ENCODE results near the gene RXRA.

Gene RXRA

GRCh38 chr9:134283111-134283515 is 43.1 kb upstream of the RXRA start:
- TF ChIP-seq SIN3A (IDR thresholded peaks at IDR 0.05; ENCODE audit: borderline replicate concordance, insufficient read depth, low read length): no peak
- no peak for TF ChIP-seq POLR2AphosphoS5 (IDR thresholded peaks at IDR 0.05; ENCODE audit: low read depth, low read length)
- TF ChIP-seq FOXP2 (optimal IDR thresholded peaks at IDR 0.05; ENCODE audit: borderline replicate concordance, extremely low read depth, extremely low read length, insufficient read depth): no peak
- TF ChIP-seq REST (IDR thresholded peaks at IDR 0.05; ENCODE audit: insufficient read depth in 1 of 2, low read depth in 2 of 2, low read length in 2 of 2): no peak
- TF ChIP-seq TAF1 (IDR thresholded peaks at IDR 0.05; ENCODE audit: borderline replicate concordance, insufficient read depth, low read length): no peak

DNA sequence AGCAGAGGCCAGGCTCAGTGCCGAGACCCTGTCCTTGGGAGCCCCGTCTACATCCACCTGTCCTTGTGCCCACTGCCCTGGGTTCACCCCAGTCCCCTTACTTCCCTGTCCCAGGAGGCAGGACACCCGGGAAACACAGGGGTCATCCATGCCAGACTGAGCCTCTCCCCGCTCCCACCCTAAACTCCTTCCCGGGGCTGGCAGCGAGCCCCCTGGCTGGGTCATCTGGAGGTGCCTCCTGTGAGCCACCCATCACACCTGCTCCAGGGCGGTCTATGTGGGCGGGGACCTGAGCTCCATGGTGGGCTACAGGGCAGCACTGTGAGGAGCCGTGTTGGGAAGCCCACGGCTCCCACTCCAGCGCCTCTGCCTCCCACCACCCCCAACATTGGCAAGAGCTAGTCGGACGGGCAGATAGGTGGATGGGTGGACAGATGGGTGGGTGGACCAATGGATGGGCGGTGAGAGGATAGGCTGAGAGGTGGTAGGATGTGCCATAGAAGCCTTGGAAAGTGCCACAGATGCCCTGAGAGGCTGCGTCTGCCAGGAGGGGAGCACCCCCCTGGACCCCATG is 42.5 kb upstream of the RXRA start:
- no peak for TF ChIP-seq FOXP2 (optimal IDR thresholded peaks at IDR 0.05; ENCODE audit: borderline replicate concordance, extremely low read depth, extremely low read length, insufficient read depth)
- no peak for TF ChIP-seq SIN3A (IDR thresholded peaks at IDR 0.05; ENCODE audit: borderline replicate concordance, insufficient read depth, low read length)
- TF ChIP-seq POLR2AphosphoS5 (IDR thresholded peaks at IDR 0.05; ENCODE audit: low read depth, low read length): no peak
- TF ChIP-seq REST (IDR thresholded peaks at IDR 0.05; ENCODE audit: insufficient read depth in 1 of 2, low read depth in 2 of 2, low read length in 2 of 2): no peak
- TF ChIP-seq TAF1 (IDR thresholded peaks at IDR 0.05; ENCODE audit: borderline replicate concordance, insufficient read depth, low read length): no peak

GRCh38 chr9:134284273-134284672 is 42.0 kb upstream of the RXRA start:
- TF ChIP-seq POLR2AphosphoS5 (IDR thresholded peaks at IDR 0.05; ENCODE audit: low read depth, low read length) (no peak), TAF1 (IDR thresholded peaks at IDR 0.05; ENCODE audit: borderline replicate concordance, insufficient read depth, low read length) (no peak), FOXP2 (optimal IDR thresholded peaks at IDR 0.05; ENCODE audit: borderline replicate concordance, extremely low read depth, extremely low read length, insufficient read depth) (no peak), REST (IDR thresholded peaks at IDR 0.05; ENCODE audit: insufficient read depth in 1 of 2, low read depth in 2 of 2, low read length in 2 of 2) (no peak), SIN3A (IDR thresholded peaks at IDR 0.05; ENCODE audit: borderline replicate concordance, insufficient read depth, low read length) (no peak)

GRCh38 chr9:134284741-134285140 is 41.5 kb upstream of the RXRA start:
- TF ChIP-seq POLR2AphosphoS5 (IDR thresholded peaks at IDR 0.05; ENCODE audit: low read depth, low read length): no peak
- no peak for TF ChIP-seq SIN3A (IDR thresholded peaks at IDR 0.05; ENCODE audit: borderline replicate concordance, insufficient read depth, low read length)
- no peak for TF ChIP-seq REST (IDR thresholded peaks at IDR 0.05; ENCODE audit: insufficient read depth in 1 of 2, low read depth in 2 of 2, low read length in 2 of 2)
- no peak for TF ChIP-seq TAF1 (IDR thresholded peaks at IDR 0.05; ENCODE audit: borderline replicate concordance, insufficient read depth, low read length)
- no peak for TF ChIP-seq FOXP2 (optimal IDR thresholded peaks at IDR 0.05; ENCODE audit: borderline replicate concordance, extremely low read depth, extremely low read length, insufficient read depth)
